WI38 (cell line): Measurements from ENCODE around the gene NUDT4.

ENCODE experiments used
- H3K4me3 ChIP-seq: 2 replicates; pipeline ENCODE4 v1.5.1; 2011; ENCODE audit warnings: low read depth, mild to moderate bottlenecking, control low read depth, low read length
- TF ChIP-seq, protein P1 (sequence below): IDR thresholded peaks from 2 replicates; pipeline ENCODE4 v1.5.1; 2012; ENCODE audit warnings: low read depth, mild to moderate bottlenecking, control low read depth, low read length

The NUDT4 gene

DNA sequence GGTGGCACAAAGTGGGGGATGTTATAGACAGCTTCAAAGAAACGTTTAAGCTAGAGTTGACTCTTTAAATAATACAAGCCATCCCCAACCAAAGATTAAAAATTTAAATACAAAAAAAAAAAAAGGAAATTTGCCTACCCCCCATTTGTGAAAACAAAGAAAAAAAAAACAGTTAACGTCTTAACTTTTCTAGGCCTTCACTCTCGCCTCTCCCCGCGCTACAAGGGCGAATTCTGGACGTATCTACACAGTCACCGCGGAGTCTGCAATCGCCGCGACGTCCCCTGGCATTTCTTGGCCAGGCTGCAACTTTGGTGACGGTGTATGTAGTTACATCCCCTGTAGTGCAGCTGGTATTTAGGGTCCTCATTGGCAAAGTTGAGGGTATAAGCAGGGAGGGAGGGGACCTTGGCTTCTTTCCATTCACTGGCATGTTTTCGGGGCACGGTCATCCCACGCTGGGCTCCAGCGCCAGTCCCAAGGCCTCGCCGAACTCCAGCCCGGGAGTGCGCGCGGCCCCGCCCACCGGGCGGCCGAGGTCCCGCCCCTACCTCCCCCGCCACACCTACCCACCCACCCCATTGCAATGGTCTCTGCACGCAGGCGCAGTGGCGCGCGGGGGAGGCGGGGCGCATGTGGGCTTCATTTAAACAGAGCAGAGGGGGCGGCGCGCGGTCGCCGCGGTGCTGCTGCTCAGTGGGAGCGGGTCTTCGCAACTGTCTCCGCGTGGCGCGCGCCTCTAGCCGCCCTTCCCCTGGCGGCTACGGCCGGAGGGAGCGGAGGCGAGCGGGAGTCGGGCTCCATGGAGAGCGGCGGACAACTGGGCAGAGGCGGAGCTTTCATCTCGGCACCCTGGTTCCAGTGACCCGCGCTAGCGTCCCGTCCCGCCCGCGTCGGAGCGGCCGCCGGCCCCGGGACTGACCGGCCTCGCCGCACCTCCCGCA is at the start of gene NUDT4:
Gene NUDT4 (plus strand): TSS at position 674 of the 944 bp plus-strand sequence. CDS start 398 bp downstream, outside the sequence.
- TF ChIP-seq, protein P1, sequence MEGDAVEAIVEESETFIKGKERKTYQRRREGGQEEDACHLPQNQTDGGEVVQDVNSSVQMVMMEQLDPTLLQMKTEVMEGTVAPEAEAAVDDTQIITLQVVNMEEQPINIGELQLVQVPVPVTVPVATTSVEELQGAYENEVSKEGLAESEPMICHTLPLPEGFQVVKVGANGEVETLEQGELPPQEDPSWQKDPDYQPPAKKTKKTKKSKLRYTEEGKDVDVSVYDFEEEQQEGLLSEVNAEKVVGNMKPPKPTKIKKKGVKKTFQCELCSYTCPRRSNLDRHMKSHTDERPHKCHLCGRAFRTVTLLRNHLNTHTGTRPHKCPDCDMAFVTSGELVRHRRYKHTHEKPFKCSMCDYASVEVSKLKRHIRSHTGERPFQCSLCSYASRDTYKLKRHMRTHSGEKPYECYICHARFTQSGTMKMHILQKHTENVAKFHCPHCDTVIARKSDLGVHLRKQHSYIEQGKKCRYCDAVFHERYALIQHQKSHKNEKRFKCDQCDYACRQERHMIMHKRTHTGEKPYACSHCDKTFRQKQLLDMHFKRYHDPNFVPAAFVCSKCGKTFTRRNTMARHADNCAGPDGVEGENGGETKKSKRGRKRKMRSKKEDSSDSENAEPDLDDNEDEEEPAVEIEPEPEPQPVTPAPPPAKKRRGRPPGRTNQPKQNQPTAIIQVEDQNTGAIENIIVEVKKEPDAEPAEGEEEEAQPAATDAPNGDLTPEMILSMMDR, result no peak
- peak within 1 kb of the TSS; percentile 94 for H3K4me3 ChIP-seq

DNA sequence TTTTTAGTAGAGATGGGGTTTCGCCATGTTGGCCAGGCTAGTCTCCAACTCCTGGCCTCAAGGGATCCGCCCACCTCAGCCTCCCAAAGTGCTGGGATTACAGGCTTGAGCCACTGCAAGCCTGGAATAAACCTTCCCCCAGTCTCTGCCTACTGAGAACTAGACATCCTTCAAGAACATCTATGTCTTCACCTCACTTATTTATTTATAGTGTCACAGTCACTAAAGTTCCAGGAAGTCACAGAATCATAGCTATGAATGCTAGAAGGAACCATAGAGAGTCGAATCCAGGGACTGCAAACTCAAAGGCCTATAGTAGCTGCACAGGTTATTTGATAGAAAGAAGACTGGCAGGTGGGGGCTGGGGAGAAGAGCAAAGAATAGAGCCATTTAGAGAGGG is 44.7 kb upstream of the NUDT4 start:
- TF ChIP-seq, protein P1, result no peak

DNA sequence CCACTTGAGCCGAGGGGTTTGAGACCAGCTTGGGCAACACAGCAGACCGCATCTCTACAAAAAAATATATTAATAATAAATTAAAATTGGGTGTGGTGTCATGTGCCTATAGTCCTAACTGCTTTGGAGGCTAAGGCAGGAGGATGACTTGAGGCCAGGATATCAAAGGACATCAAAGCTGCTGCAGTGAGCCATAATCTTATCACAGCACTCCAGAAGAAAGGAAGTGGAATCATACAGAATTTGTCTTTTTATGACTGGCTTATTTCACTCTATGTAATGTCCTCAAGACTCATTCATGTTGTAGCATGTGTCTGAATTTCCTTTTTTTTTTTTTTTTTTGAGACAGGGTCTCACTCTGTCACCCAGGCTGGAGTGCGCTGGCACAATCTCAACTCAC is 43.9 kb upstream of the NUDT4 start:
- TF ChIP-seq, protein P1, result no peak
- H3K4me3 ChIP-seq, result no peak overlapping the region

More for the DNA sequence above, 44.7 kb upstream of the NUDT4 start:
- H3K4me3 ChIP-seq, result no peak overlapping the region

DNA sequence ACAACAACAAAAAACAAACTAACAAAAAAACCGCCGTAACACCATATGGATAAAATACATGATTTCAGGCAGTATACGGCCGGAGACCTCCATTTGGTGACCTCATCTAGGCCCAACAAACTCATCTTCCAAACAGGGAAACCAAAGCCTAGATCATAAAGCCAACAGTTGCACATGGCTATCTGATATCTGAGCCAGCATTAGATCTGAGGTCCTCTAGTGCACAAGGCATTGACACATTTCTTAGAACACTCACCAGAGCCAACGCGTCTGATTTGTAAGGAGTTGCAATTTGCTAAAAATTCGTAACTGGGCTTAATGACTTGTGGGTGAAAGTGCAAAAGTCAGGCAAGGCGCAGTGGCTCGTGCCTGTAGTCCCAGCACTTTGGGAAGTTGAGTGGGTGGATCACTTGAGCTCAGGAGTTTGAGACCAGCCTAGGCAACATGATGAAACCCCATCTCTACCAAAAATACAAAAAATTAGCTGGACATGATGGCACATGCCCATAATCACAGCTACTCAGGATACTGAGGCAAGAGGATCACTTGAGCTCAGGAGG is 42.0 kb upstream of the NUDT4 start:
- H3K4me3 ChIP-seq, result no peak overlapping the region
- TF ChIP-seq, protein P1, result no peak

DNA sequence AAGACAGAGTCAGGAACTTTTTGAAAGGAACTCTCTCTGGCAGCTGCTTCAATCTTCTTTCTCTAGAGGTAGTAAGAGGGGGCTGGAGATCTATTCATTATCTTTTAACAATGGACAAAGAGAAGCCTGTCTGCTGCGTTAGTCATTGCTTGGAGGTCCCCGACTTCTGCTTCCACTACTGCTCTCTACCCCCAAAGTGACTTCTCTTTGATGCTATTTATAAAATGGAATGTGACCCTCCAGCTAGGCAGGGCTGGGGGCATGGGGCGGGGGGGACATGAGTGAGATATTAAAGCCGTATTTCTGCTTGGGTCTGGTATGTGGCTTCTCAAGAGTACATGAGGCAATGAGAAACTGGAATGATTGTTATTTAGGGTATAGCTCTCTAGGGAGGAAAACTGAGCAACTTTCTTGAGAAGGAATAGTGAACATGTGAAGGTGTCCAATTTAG is 41.4 kb upstream of the NUDT4 start:
- TF ChIP-seq, protein P1, result no peak

DNA sequence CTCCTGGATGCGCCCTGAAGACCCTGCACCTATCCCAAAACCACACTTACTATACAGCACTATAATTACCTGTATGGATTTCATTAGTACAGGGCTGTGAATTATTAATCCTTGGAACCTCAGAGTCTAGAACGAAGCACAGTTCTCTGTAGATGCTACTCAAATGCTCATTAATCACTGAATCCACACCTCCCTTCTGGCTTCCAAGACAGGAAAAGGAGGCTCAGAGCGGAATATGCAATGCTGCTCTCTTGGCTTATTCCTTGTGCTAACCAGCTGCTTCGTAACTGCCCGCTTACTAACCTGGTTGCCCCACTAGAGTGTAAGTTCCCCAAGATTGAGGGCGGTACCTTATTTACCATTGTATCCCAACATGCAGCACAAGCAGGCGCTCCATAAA is 39.1 kb upstream of the NUDT4 start:
- H3K4me3 ChIP-seq, result no peak overlapping the region
- TF ChIP-seq, protein P1, result no peak

More for the DNA sequence above, 41.4 kb upstream of the NUDT4 start:
- H3K4me3 ChIP-seq, result no peak overlapping the region

DNA sequence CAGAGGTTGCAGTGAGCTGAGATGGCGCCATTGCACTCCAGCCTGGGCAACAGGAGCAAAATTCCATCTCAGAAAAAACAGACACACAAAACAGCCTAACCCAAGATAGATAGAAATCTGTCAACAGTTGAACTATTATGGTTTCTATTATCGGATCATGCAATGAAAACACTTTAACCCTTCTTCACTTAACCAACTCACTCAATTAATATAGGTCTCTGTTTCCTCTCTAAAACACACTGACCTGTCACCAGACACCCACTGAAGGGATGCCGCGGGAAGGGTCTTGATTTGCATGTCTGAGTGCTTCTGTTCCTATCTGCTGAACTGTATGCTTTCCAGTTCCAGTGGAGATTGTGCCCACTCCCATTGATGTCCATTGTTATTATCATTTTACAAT is 38.0 kb upstream of the NUDT4 start:
- no peak overlapping the region for H3K4me3 ChIP-seq
- TF ChIP-seq, protein P1, result no peak
